Measurements from ENCODE around the gene MYO10.

- TF ChIP-seq EP300 (IDR thresholded peaks at IDR 0.05) (no peak), POLR2AphosphoS5 (IDR thresholded peaks at IDR 0.05) (no peak)
Observed at GRCh38 chr5:16617274-16617968, 318.7 kb downstream of the MYO10 start.

Data from upper lobe of left lung (tissue), 4 donors.